GM10847 (cell line): ENCODE results near the gene PTPN14.

Experiments
- POLR2A ChIP-seq: IDR thresholded peaks from 2 replicates; pipeline ENCODE4 v1.6.1; 2011; ENCODE audit not compliant: insufficient read length; ENCODE audit errors: extremely low read depth

PTPN14 gene

DNA sequence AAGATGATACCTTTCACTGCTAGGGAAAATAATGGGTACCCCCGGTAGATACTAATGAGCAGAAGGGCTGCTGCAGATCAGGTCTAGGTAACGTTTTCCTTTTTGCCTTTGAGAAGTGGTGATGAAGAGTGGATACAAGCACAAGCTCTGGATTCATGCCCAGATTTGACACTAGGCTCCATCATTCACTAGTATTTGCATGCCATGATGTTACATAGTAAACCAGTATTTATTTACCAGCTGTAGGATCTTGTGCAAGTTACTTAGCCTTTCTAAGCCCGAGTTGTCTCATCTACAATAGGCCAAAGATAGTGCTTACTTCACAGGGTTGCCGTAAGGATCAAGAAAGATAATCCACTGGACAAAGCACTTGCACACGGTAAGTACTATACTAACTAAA lies 14.2 kb downstream of the PTPN14 start:
- TF ChIP-seq POLR2A: no peak

DNA sequence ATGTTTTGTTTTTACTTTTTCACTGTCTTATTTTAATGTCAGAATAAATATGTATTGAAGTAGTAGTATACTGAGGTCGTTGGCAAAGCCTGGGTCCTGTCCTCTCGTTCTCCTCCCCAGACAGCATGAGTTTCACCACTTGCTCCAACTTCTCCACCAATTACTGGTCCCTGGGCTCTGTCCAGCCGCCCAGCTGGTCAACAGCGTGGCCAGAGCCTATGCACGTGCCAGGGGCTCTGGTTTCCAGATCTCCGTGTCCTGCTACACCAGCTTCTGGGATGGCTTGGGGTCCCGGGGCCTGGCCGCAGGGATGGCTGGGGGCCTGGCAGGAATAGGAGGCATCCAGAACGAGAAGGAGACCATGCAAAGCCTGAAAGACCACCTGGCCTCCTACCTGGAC lies 19.3 kb downstream of the PTPN14 start:
- TF ChIP-seq POLR2A: no peak

DNA sequence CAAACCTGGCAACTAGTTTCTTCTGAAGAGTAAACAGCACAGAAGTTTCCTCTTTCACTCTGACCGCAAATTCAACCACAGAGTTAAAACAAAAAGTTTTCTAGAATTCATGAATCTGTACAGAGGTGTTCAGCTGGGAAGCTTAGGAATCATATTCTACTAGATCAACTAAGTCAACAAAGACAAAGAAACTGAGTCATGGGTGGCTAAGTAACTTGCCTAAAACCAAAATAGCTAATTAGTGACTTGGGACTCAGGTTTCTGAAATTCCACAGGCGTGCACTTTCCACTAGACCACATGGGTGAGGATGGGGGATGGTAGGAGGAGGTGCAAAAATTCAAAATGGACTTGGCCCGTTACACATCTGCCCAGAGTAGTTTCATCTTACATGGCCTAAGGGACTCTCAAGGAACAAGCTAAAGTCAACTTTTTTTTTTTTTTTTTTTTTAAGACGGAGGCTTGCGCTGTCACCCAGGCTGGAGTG lies 25.8 kb downstream of the PTPN14 start:
- TF ChIP-seq POLR2A: no peak

DNA sequence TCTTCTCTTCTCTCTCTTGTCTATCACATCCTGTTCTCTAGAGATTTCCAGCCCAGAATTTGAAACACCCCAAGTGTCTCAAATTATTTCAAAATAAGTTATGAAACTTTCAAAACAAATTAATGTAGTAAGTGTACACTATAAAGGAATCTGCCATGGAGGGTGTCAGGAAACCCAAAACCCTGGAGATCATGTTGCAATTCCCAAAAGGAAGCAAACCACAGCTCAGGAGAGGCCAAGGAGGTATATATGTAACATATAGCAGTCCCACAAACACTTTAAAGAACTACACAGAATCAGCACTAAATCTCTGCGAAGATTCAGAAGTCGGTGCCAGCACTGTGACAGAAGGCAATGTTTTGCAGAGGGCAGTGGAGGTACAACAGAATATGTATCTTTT lies 26.6 kb downstream of the PTPN14 start:
- TF ChIP-seq POLR2A: no peak

DNA sequence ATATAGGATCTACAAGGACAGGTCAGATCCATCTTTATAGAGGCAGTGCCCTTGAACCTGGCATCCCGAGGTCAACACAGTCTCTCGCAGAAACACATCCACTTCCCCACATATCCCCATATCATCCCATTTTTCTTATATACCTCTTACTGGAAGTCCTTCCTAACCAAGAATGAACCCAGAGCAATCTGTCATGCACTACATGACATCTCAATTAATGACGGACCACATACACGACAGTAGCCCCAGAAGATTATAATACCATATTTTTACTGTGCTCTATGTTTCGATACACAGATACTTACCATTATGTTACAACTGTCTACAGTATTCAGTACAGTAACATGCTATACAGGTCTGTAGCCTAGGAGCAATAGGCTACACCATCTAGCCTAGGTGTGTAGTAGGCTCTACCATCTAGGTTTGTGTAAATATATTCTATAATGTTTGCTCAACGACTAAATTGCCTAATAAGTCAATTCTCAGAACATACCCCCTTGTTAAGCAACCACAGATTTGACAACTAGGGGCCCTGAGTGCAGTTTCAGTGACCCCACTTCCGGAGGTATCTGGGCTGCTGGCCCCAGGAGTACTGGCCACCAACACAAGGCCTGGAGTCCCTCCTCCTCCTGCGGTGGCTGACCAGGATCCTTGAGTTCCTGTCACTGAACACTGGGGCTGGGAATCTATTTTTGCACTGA lies 28.1 kb downstream of the PTPN14 start:
- no peak for TF ChIP-seq POLR2A

DNA sequence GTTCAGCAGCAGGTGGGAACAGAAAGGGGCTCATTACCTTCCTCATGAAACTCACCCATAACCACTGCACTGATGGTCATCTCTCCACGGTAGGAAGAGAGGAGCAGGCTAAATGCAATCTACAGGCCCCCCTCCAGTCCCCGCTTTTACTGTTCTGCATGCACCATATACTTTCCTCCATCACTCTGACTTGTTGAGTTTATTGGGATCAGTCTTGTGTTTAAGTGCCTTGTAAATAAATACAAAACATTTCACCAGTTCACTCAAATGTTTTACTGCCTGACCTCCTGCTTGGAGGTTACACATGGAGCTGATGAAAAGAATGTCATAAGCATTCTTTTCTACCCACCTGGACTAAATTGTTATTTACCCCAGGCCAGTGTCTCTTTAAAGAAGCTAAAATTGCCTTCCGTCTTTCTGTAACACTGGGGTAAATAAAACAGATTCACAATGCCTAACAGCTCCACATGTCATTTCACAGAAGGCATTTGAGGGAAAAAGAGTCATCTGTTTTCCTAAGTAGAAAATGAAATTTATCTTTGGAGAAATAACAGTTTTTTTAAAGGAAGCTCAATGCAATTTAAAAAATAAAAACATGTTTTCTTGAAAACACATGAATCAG lies 30.7 kb downstream of the PTPN14 start:
- no peak for TF ChIP-seq POLR2A

DNA sequence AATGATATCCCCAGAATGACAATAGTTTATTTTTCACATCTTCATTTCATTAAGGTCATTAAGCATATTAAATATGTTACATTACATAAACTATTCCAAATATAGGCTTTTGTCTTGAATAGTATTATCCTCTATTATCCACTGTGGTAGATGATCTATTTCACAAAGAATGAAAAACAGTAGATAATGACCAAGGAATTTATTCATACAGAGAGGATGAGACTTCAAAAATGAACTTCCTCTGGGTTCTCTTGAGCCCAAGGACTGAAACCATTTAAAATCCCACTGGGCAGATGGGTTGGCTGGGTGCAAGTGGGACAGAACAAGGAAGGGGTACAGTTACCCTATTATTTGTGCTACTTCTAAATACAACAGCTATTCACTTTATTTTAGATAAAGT lies 33.0 kb downstream of the PTPN14 start:
- no peak for TF ChIP-seq POLR2A

DNA sequence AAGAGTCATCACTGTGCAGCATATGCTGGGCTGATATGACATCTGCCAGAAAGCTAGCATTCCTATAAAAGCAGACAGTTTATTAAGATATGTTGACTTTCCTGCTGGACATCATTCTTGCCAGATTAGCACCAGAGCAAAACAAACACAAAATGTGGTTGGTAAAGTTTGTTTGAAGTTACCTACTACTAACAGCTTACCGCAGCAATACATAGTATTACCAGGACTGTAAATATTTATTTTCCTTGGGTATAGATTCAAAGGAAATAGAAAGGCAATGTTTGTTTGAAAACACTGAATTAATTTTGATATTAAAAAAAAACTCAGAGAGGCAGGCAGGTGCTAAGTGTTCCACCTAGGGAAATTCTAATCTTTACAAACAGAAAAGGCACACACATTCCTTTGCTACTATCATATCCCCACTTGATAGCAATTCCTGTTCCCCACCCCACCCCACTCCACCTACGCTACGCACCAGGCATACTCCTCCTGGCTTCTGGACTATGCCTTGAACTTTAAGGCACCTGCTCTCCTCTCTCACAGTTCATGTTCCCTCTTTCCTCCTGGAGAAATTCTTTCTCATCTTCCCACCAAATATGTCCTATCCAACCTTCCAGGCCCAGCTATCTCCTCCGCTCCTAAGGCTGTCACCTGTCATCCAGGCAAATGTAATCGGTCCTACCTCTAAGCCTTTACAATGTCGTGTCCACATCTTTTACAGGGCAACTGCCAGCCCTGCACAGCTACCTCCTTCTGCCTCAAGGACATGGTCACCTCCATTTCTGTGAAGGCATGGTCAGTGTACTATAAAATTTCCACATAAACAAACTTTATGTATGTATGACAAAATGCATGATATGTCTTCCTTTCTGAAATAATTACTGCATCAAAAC lies 34.7 kb downstream of the PTPN14 start:
- no peak for TF ChIP-seq POLR2A

DNA sequence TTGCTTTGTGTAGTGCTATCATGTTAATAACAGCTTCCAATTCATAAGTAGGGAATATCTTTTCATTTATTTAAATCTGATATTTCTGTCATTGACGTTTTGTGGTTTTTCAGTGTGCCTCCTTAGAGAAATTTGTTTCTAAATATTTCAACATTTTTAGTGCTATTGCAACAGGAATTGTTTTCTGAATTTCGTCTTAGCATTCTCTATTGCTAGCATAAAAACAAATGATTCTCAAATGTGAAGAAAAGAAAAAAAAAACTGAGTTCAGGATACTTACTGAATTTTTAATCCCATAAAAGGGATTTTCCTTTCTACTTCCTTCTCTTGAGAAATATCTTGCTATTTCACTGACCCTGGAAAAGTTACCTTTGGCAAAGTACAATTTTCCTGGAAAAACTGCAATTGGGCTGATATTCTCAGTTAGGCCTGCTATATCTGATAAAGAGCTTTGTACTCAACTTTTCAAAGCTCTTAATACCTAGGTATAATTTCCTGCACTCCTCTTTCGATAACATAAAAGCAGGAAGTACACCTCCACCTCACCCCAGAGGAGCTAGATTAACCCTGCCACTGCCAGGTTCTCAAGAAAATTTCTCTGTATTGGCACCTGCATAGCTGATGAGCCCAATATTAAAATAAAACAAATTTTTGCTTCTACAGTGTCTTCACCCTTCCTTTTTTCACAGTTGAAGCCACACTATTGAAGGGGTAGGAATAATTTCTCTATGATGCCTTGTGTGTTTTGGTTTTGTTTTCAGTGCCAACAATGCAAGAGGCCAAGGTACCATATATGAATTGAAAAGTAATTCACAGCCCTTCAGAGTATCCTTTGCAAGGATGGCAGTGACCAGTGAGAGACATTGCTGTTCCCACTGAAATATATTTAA lies 35.6 kb downstream of the PTPN14 start:
- TF ChIP-seq POLR2A: no peak

DNA sequence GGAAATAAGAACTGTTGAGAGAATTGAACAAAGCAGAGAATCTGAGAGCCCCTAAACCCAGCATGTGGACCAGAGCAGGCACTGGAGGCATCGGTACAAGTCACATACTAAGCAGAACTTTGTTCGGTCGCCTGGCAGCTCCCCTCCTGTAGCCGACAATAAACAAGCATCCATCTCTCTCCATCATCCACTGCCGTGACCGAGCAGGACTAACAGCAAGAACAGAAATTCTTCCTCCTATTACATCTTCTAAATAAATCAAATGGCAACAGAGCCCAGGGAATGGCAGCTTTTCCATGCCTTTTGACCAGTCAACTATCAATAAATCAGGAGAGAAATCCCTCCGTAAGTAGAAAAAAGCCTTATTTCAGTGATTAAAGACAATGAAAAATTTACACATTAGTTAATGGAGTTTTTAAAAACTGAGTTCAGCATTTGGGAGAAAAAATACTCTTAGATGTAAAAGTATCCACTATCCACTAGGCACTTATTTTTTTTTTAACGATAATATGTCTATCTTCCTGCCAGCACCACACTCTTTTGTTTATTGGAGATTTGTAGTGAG lies 36.5 kb downstream of the PTPN14 start:
- TF ChIP-seq POLR2A: no peak

DNA sequence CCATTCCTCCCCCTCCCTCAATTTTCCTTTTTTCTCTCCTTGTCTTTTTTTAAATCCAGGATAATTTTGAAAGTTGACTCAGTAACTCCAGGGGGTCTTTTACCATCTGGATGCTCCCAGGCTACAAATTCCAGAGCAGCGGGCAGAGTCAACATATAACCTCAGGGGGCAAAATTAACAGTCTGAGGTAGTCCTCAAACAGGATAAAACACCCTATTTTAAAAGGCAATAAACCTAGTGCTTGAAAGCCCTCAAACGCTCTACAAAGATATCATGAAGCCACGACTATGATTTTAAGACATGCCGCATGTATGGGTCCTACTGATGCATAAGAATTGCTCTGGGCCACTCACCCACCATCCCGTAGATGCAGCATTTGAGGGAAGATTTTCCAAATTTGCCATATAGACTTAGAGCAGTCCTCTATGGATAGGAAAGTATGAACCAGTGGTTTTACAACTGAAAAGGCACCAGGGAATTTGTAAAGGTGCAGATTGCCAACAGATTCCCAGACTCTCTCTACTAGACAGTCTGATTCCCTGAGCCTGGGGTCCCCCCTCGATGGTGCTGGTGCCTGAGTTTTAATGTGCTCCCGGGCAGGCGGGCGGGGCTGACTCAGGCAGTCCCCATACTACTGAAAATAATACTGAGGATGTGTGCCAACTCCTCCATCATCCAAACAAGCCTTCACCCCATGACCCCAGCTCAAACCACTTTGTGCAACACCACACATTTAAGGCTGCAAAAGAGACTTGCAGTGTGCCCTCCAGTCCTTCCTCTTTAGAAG lies 37.2 kb downstream of the PTPN14 start:
- no peak for TF ChIP-seq POLR2A

DNA sequence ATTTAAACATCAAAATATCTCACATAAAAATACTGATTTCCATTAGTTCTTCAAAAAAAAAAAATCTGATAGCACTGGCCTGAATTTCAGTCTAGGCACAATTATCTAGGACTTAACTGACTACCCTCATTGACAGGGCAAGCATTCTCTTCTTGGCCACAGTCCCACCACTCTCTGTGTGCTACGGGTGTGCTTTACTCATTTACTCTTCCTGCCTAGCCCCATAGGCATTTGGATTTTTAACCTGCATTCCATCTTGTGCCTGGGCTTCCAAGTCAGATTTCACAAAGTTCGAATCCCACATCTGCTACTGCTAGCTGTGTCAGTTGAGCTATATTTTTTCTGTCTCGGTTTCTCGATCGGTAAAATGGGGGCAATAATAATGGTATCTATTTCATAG lies 38.0 kb downstream of the PTPN14 start:
- no peak for TF ChIP-seq POLR2A

DNA sequence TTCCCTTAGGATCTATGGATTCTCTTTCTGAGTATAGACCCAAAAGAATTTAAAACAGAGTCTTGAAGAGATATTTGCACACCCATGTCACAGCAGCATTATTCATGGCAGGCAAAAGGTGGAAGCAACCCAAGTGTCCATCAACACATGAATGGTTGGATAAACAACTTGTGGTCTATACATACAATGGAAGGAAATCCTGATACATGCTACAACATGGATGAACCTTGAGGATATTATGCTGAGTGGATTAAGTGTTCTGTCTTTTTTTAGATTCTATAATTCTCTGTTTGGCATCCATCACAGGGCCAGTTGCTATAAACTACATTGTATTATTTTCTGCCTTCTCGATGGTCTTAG lies 39.8 kb downstream of the PTPN14 start:
- TF ChIP-seq POLR2A: no peak

DNA sequence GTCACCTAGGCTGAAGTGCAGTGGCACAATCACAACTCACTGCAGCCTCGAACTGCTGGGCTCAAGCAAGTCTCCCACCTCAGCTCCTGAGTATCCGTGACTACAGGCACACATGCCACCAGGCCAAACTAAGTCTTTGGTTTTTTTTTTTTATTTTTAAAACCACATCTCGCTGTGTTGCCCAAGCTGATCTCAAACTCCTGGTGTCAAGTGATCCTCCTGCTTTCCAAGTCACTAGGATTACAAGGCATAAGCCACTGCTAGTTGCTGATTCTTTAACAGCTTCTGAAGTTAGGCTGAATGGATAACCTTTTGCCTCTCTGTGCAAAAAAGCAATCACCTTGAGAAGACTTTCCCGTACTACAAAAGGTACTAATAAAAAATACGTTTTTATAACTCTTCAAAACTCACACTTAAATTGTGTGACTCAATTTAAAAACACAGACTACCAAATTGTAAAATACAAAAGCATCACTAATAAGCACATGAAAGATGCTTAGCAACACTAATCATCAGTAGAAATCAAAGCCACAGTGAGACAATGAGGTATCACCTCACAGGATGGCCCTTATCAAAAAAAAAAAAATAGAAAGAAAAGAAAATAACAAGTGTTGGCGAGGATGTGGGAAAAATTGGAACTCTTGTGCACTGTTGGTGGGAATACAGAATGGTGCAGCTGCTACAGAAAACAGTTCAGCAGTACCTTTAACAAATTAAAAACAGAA lies 40.3 kb downstream of the PTPN14 start:
- TF ChIP-seq POLR2A: no peak

DNA sequence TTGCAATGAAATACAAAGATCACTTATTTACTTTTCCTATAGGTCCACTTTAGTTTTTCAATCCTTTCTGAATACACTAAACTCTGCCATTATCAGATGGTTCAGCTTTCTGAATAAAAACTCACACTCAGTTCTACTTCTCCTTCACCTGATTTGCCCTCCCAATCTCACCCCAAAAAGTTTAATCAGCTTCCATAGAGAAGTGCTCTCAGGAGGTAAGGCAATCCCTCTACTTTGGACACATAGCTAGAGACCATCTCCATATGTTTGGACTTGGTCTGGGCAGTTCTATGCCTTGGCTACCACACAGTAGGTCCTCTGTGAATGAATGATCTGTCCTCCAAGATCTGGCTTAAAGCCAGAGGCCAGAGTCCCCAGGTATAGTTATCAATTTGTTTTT lies 40.9 kb downstream of the PTPN14 start:
- TF ChIP-seq POLR2A: no peak
